Trophoblast cell (in vitro differentiated cells and primary cell): ENCODE measurements around the gene CBLN4. TPM values are rescaled to one million over a fixed set of nuclear protein-coding genes. Genes with fewer than 3 reads are reported as not detected.

Source experiments
- DNase-seq, 2 donors: peaks; one replicate each; pipeline ENCODE4 v3.0.0-alpha.2; 2016
- H2AFZ ChIP-seq: 2 replicates; pipeline ENCODE4 v1.6.1; 2013; ENCODE audit warnings: low read length, moderate library complexity, mild to moderate bottlenecking; ENCODE audit not compliant: insufficient read depth, poor library complexity
- H2AK5ac ChIP-seq: 2 replicates; pipeline ENCODE4 v1.6.1; 2013; ENCODE audit warnings: mild to moderate bottlenecking, low read length
- H2BK120ac ChIP-seq: 2 replicates; pipeline ENCODE4 v1.6.1; 2013; ENCODE audit warnings: low read length, mild to moderate bottlenecking, moderate library complexity; ENCODE audit not compliant: insufficient read depth, poor library complexity
- H2BK12ac ChIP-seq: 2 replicates; pipeline ENCODE4 v1.6.1; 2013; ENCODE audit warnings: mild to moderate bottlenecking, low read length, moderate library complexity
- H2BK5ac ChIP-seq: 2 replicates; pipeline ENCODE4 v1.6.1; 2013; ENCODE audit warnings: low read length, low read depth, moderate library complexity, mild to moderate bottlenecking; ENCODE audit not compliant: poor library complexity
- H3K14ac ChIP-seq: 2 replicates; pipeline ENCODE4 v1.6.1; 2013; ENCODE audit warnings: mild to moderate bottlenecking, low read length
- H3K18ac ChIP-seq: 2 replicates; pipeline ENCODE4 v1.6.1; 2013; ENCODE audit warnings: mild to moderate bottlenecking, low read length
- H3K23ac ChIP-seq: 2 replicates; pipeline ENCODE4 v1.6.1; 2013; ENCODE audit warnings: low read length
- H3K27ac ChIP-seq: 2 replicates; pipeline ENCODE4 v1.5.1; 2013; ENCODE audit warnings: low read depth, mild to moderate bottlenecking, inconsistent platforms, low read length, moderate library complexity
- H3K27me3 ChIP-seq: 2 replicates; pipeline ENCODE4 v1.6.1; 2013; ENCODE audit warnings: inconsistent platforms, mild to moderate bottlenecking, low read length, moderate library complexity; ENCODE audit not compliant: insufficient read depth
- H3K36me3 ChIP-seq, 2 experiments: 1 replicate in 1 of 2; 2 replicates in 1 of 2; pipeline ENCODE4 v1.6.1; 2013; ENCODE audit warnings: low read length in 2 of 2, mild to moderate bottlenecking in 2 of 2, moderate library complexity in 1 of 2; ENCODE audit not compliant: insufficient read depth in 2 of 2, control insufficient read depth in 1 of 2
- H3K4ac ChIP-seq: 2 replicates; pipeline ENCODE4 v1.6.1; 2013; ENCODE audit warnings: low read depth, mild to moderate bottlenecking, low read length, moderate library complexity
- H3K4me1 ChIP-seq, 2 experiments: 1 replicate in 1 of 2; 2 replicates in 1 of 2; pipeline ENCODE4 v1.6.1; 2013; ENCODE audit warnings: low read length in 2 of 2, mild to moderate bottlenecking in 2 of 2, moderate library complexity in 1 of 2; ENCODE audit not compliant: insufficient read depth in 2 of 2, control insufficient read depth in 1 of 2
- H3K4me2 ChIP-seq: 2 replicates; pipeline ENCODE4 v1.6.1; 2013; ENCODE audit warnings: inconsistent platforms, mild to moderate bottlenecking, low read length, moderate library complexity
- H3K4me3 ChIP-seq: 2 replicates; pipeline ENCODE4 v1.5.1; 2013; ENCODE audit warnings: mild to moderate bottlenecking, low read depth, low read length, inconsistent platforms
- H3K79me1 ChIP-seq: one replicate; pipeline ENCODE4 v1.6.1; 2013; ENCODE audit warnings: low read length
- H3K79me2 ChIP-seq: 2 replicates; pipeline ENCODE4 v1.6.1; 2013; ENCODE audit warnings: low read length, mild to moderate bottlenecking; ENCODE audit not compliant: control insufficient read depth, insufficient read depth, poor library complexity
- H3K9ac ChIP-seq: 2 replicates; pipeline ENCODE4 v1.6.1; 2013; ENCODE audit warnings: mild to moderate bottlenecking, low read length
- H3K9me3 ChIP-seq: 2 replicates; pipeline ENCODE4 v1.6.1; 2013; ENCODE audit warnings: low read depth, mild to moderate bottlenecking, control low read depth, inconsistent platforms, low read length; ENCODE audit not compliant: insufficient read depth
- H4K12ac ChIP-seq: 2 replicates; pipeline ENCODE4 v1.6.1; 2013; ENCODE audit warnings: low read depth, mild to moderate bottlenecking, low read length, moderate library complexity
- H4K8ac ChIP-seq: 2 replicates; pipeline ENCODE4 v1.6.1; 2013; ENCODE audit warnings: low read depth, mild to moderate bottlenecking, low read length, moderate library complexity
- H4K91ac ChIP-seq: one replicate; pipeline ENCODE4 v1.6.1; 2013; ENCODE audit warnings: low read depth, mild to moderate bottlenecking, low read length, moderate library complexity
- WGBS: extraction: QIAGEN DNeasy Blood & Tissue Kit; methylation state at CpG from one replicate; pipeline ENCODE4 v1.1.7; 2013; ENCODE audit warnings: missing lambda C conversion rate; ENCODE audit not compliant: insufficient read length, insufficient coverage; ENCODE audit errors: extremely low coverage; 5-methylcytosine and 5-hydroxymethylcytosine counted together
- polyA plus RNA-seq: library from polyadenylated mRNA; stranded (reverse); fragments of 200-250 nt; gene quantifications from 2 replicates; pipeline ENCODE4 v1.2.3, GENCODE V29; 2013

CBLN4 gene
- polyA plus RNA-seq, result not detected in 2 replicates

DNA sequence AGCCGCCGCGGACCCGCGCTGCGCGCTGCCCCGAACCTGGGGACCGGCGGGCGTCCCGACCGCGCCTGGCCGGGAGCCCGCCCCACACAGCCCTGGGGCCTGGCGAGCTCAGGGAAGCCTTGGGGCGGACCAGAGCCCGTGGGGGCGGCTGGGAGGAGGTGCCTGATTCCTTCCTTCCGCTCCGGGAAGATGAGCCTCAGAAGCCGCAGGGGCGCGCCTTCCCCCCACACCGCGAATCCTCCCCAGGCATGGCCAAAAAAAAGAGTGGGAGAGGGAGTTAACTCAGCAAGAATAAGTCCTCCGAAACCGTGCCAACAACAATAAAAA, at the start of gene CBLN4:
Gene CBLN4 (minus strand): TSS at position 131 of the 327 bp plus-strand sequence. CDS start 1,348 bp downstream, outside the sequence.
- no peak for DNase-seq
- WGBS, result no CpG with 5 or more reads among the region's 29 CpGs
- Histone ChIP-seq H2BK120ac (no peak within 1 kb of the TSS), H3K4ac (no peak within 1 kb of the TSS), H3K27me3 (peaks cover 42% of the 10 kb centered on the region), H3K4me2 (peak within 1 kb of the TSS; percentile 35), H3K9me3 (peaks cover 12% of the 10 kb centered on the region), H4K12ac (no peak within 1 kb of the TSS), H3K9ac (no peak within 1 kb of the TSS), H3K36me3 (no peaks in the 10 kb centered on the region), H2AK5ac (no peak within 1 kb of the TSS), H3K4me3 (no peak within 1 kb of the TSS), H3K79me1 (no peaks in the 10 kb centered on the region), H4K91ac (no peak within 1 kb of the TSS), H2BK5ac (no peak within 1 kb of the TSS), H3K27ac (no peak within 1 kb of the TSS), H2AFZ (no peak within 1 kb of the TSS), H4K8ac (no peak within 1 kb of the TSS), H3K4me1 (no peaks in the 10 kb centered on the region), H3K79me2 (no peaks in the 10 kb centered on the region), H2BK12ac (no peak within 1 kb of the TSS), H3K23ac (no peak within 1 kb of the TSS), H3K18ac (no peak within 1 kb of the TSS), H3K14ac (no peak within 1 kb of the TSS)

DNA sequence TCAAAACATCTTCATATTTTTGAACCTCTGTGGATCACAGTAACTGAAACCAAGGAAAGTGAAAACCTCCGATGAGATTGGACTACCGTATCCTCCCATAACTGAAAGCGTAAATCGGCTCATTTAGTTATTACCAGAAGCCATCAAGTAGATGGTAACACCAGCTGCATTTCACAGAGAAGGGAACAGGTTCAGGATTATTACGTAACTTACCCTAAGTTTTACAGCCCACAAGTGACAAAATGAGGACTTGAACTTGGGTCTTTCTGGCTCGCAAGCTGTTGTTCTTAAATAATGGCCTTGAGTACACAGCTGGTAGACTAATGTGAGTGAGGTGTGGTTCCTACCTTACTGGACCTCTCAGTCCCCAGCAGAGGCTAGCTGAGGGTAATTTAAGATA, 37.9 kb upstream of the CBLN4 start:
- H2AFZ ChIP-seq, result no peak overlapping the region
- H2BK120ac ChIP-seq, result no peak overlapping the region

DNA sequence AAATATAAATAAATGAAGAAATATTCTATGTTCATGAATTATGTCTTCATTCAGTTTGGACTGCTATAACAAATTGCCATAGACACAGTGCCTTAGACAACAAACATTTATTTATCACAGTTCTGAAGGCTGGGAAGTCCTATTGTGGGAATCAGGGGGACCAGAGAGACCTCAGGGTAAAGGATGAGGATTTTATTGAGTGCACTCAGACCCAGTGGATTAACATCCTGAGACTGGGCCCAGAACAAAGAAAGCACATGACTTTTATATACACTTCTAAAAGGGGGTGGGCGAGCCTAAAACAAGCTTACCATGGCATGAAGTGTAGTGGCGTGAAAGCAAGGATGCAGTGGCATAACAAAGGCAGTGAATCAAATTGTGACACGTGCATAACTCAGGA, 26.9 kb upstream of the CBLN4 start:
- Histone ChIP-seq H3K79me2 (no peaks in the 10 kb centered on the region), H3K27ac (no peak overlapping the region), H3K4ac (no peak overlapping the region), H2BK5ac (no peak overlapping the region), H2AFZ (no peak overlapping the region), H3K23ac (no peak overlapping the region), H3K9ac (no peak overlapping the region), H3K79me1 (no peaks in the 10 kb centered on the region), H3K4me3 (no peak overlapping the region), H2BK120ac (no peak overlapping the region), H3K14ac (no peak overlapping the region), H3K4me1 (no peaks in the 10 kb centered on the region), H2BK12ac (no peak overlapping the region), H3K18ac (no peak overlapping the region), H3K4me2 (no peak overlapping the region), H3K9me3 (peaks cover 9% of the 10 kb centered on the region), H4K91ac (no peak overlapping the region), H2AK5ac (no peak overlapping the region), H4K12ac (no peak overlapping the region), H3K27me3 (no peaks in the 10 kb centered on the region), H4K8ac (no peak overlapping the region), H3K36me3 (no peaks in the 10 kb centered on the region)
- DNase-seq, result peak in 1 of 2 donors; percentile 1
- WGBS, result no CpG with 5 or more reads among the region's 3 CpGs

More for the DNA sequence above, 37.9 kb upstream of the CBLN4 start:
- no peak overlapping the region for H3K23ac ChIP-seq
- no peak overlapping the region for H3K4me3 ChIP-seq
- no peaks in the 10 kb centered on the region for H3K36me3 ChIP-seq
- H3K9me3 ChIP-seq, result peaks cover 7% of the 10 kb centered on the region
- no peaks in the 10 kb centered on the region for H3K4me1 ChIP-seq
- H3K4me2 ChIP-seq, result no peak overlapping the region
- no peak overlapping the region for H4K12ac ChIP-seq
- H2AK5ac ChIP-seq, result no peak overlapping the region
- no peak overlapping the region for H3K4ac ChIP-seq
- H3K79me2 ChIP-seq, result no peaks in the 10 kb centered on the region
- no peak for DNase-seq
- no peak overlapping the region for H3K18ac ChIP-seq
- no peak overlapping the region for H2BK5ac ChIP-seq
- H3K27me3 ChIP-seq, result no peaks in the 10 kb centered on the region
- no peak overlapping the region for H3K9ac ChIP-seq
- H4K91ac ChIP-seq, result no peak overlapping the region
- no peak overlapping the region for H2BK12ac ChIP-seq
- WGBS, result no CpG with 5 or more reads among the region's 6 CpGs
- no peak overlapping the region for H3K27ac ChIP-seq
- H3K79me1 ChIP-seq, result no peaks in the 10 kb centered on the region
- H4K8ac ChIP-seq, result no peak overlapping the region
- H3K14ac ChIP-seq, result no peak overlapping the region

DNA sequence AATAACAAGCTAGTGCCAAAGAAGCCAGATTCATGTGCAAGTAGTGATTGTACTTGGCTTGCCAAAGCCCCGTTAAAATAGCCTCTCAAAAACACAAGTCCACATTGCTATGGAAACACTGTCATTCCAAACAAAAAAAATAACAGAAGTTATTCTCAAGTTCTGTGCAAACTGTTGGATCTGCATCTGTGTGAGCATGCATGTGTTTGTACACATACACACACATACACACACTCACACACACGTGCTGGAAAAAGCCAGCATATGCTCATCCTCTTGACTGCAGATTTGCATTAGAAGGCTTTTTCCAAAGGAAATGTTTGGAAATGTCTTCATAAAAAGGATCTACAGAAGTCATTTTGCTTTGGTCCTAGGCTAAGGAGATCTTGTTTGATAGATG, 13.4 kb upstream of the CBLN4 start:
- H3K27ac ChIP-seq, result no peak overlapping the region
- no peaks in the 10 kb centered on the region for H3K36me3 ChIP-seq
- no peak overlapping the region for H3K4me3 ChIP-seq
- H4K12ac ChIP-seq, result no peak overlapping the region
- no CpG with 5 or more reads among the region's 2 CpGs for WGBS
- no peaks in the 10 kb centered on the region for H3K79me2 ChIP-seq
- no peak overlapping the region for H4K8ac ChIP-seq
- H3K18ac ChIP-seq, result no peak overlapping the region
- H2AK5ac ChIP-seq, result no peak overlapping the region
- H3K9ac ChIP-seq, result no peak overlapping the region
- no peak overlapping the region for H3K14ac ChIP-seq
- no peaks in the 10 kb centered on the region for H3K79me1 ChIP-seq
- no peak overlapping the region for H3K23ac ChIP-seq
- H2AFZ ChIP-seq, result no peak overlapping the region
- H2BK12ac ChIP-seq, result no peak overlapping the region
- H3K4me2 ChIP-seq, result no peak overlapping the region
- no peak overlapping the region for H2BK120ac ChIP-seq
- DNase-seq, result no peak
- H3K4me1 ChIP-seq, result no peaks in the 10 kb centered on the region
- no peak overlapping the region for H4K91ac ChIP-seq
- H3K4ac ChIP-seq, result no peak overlapping the region
- H2BK5ac ChIP-seq, result no peak overlapping the region
- peaks cover 4% of the 10 kb centered on the region for H3K9me3 ChIP-seq
- H3K27me3 ChIP-seq, result no peaks in the 10 kb centered on the region
